Measurements from ENCODE around the gene SRSF3. TPM values are rescaled to one million over a fixed set of nuclear protein-coding genes. Genes with fewer than 3 reads are reported as not detected.
A peak's percentile ranks its signal among the peaks of the same experiment; 100 is the strongest.

The SRSF3 gene
- total and polyA plus RNA-seq, 2 experiments from 2014 or later, result 135 to 192 TPM

- WGBS (ENCODE audit: low lambda C conversion rate, missing lambda C conversion rate), result 89% methylated on average over 7 of the region's 7 CpGs
- DNase-seq (ENCODE audit: low spot score), result no peak
- no peak overlapping the region for H2AFZ ChIP-seq
These were observed 27.3 kb downstream of the SRSF3 start for GRCh38 chr6:36621371-36621855.

GRCh38 chr6:36622901-36623546 is 28.9 kb downstream of the SRSF3 start:
- Histone ChIP-seq H3K27ac (no peak overlapping the region), H3K4me3 (no peak overlapping the region), H3K79me2 (no peaks in the 10 kb centered on the region), H3K9me3 (ENCODE audit: low read depth) (no peaks in the 10 kb centered on the region), H3K4me1 (ENCODE audit: insufficient read depth) (peaks cover 15% of the 10 kb centered on the region), H3K27me3 (no peaks in the 10 kb centered on the region), H3K9me2 (replicated peaks; ENCODE audit: insufficient read depth) (no peaks in the 10 kb centered on the region), H4K20me1 (ENCODE audit: insufficient read depth, poor library complexity, severe bottlenecking) (no peaks in the 10 kb centered on the region), H3K36me3 (replicated peaks; ENCODE audit: insufficient read depth, low read depth) (no peaks in the 10 kb centered on the region), H2AFZ (no peak overlapping the region), H3K4me2 (no peak overlapping the region)
- DNase-seq (ENCODE audit: low spot score), result no peak
- TF ChIP-seq CTCF (IDR thresholded peaks at IDR 0.05; ENCODE audit: poor library complexity) (no peak), EZH2 (IDR thresholded peaks at IDR 0.05; ENCODE audit: borderline replicate concordance) (no peak), EZH2phosphoT487 (IDR thresholded peaks at IDR 0.05; ENCODE audit: low read depth, severe bottlenecking, unreplicated experiment) (no peak)
- 66% methylated on average over 4 of the region's 4 CpGs for WGBS (ENCODE audit: low lambda C conversion rate, missing lambda C conversion rate)

More at GRCh38 chr6:36621371-36621855, 27.3 kb downstream of the SRSF3 start:
- H3K4me1 ChIP-seq (ENCODE audit: insufficient read depth), result peaks cover 15% of the 10 kb centered on the region
- H3K9me3 ChIP-seq (ENCODE audit: low read depth), result no peaks in the 10 kb centered on the region
- H3K4me3 ChIP-seq, result no peak overlapping the region
- TF ChIP-seq CTCF (IDR thresholded peaks at IDR 0.05; ENCODE audit: poor library complexity), result no peak
- TF ChIP-seq EZH2 (IDR thresholded peaks at IDR 0.05; ENCODE audit: borderline replicate concordance), result no peak
- TF ChIP-seq EZH2phosphoT487 (IDR thresholded peaks at IDR 0.05; ENCODE audit: low read depth, severe bottlenecking, unreplicated experiment), result no peak
- H3K79me2 ChIP-seq, result no peaks in the 10 kb centered on the region
- H3K9me2 ChIP-seq (replicated peaks; ENCODE audit: insufficient read depth), result no peaks in the 10 kb centered on the region
- no peak overlapping the region for H3K27ac ChIP-seq
- H4K20me1 ChIP-seq (ENCODE audit: insufficient read depth, poor library complexity, severe bottlenecking), result no peaks in the 10 kb centered on the region
- no peak overlapping the region for H3K4me2 ChIP-seq
- H3K36me3 ChIP-seq (replicated peaks; ENCODE audit: insufficient read depth, low read depth), result no peaks in the 10 kb centered on the region
- no peaks in the 10 kb centered on the region for H3K27me3 ChIP-seq

GRCh38 chr6:36623547-36624459 is 29.6 kb downstream of the SRSF3 start:
- Histone ChIP-seq H3K9me2 (replicated peaks; ENCODE audit: insufficient read depth) (no peaks in the 10 kb centered on the region), H3K27ac (peak overlapping the region; percentile 70), H3K9me3 (ENCODE audit: low read depth) (no peaks in the 10 kb centered on the region), H3K4me1 (ENCODE audit: insufficient read depth) (peaks cover 15% of the 10 kb centered on the region), H2AFZ (no peak overlapping the region), H3K27me3 (no peaks in the 10 kb centered on the region), H3K36me3 (replicated peaks; ENCODE audit: insufficient read depth, low read depth) (no peaks in the 10 kb centered on the region), H3K79me2 (no peaks in the 10 kb centered on the region), H4K20me1 (ENCODE audit: insufficient read depth, poor library complexity, severe bottlenecking) (no peaks in the 10 kb centered on the region), H3K4me2 (no peak overlapping the region), H3K4me3 (no peak overlapping the region)
- peak; percentile 90 for DNase-seq (ENCODE audit: low spot score)
- TF ChIP-seq EZH2phosphoT487 (IDR thresholded peaks at IDR 0.05; ENCODE audit: low read depth, severe bottlenecking, unreplicated experiment), result no peak
- peak; percentile 90 for TF ChIP-seq CTCF (IDR thresholded peaks at IDR 0.05; ENCODE audit: poor library complexity)
- no peak for TF ChIP-seq EZH2 (IDR thresholded peaks at IDR 0.05; ENCODE audit: borderline replicate concordance)
- WGBS (ENCODE audit: low lambda C conversion rate, missing lambda C conversion rate), result 47% methylated on average over 18 of the region's 18 CpGs

Data from hepatocyte (in vitro differentiated cells).